NB4 (cell line): Measurements from ENCODE around the gene BCAT1.
"Not testable (repeated sequence)": the region's sequence is repeated elsewhere in the genome, so short reads cannot be mapped to it uniquely, and the experiment has no call there.

Source experiments
- DNase-seq: peaks from one replicate; pipeline ENCODE4 v3.0.0; 2010; ENCODE audit warnings: low read depth
- H3K4me3 ChIP-seq: one replicate; pipeline ENCODE4 v1.5.1; 2011; ENCODE audit warnings: mild to moderate bottlenecking, low read depth, low read length, moderate library complexity
- MYC ChIP-seq: IDR thresholded peaks from 2 replicates; pipeline ENCODE4 v1.6.1; 2011; ENCODE audit warnings: low read depth, low read length
- POLR2A ChIP-seq: IDR thresholded peaks from 2 replicates; pipeline ENCODE4 v1.6.1; 2011; ENCODE audit warnings: mild to moderate bottlenecking; ENCODE audit not compliant: insufficient read length; ENCODE audit errors: extremely low read depth
- TF ChIP-seq, protein P1 (sequence below): IDR thresholded peaks from 2 replicates; pipeline ENCODE4 v1.6.1; 2011; ENCODE audit warnings: low read depth, low read length
- TF ChIP-seq, protein P2 (sequence below): IDR thresholded peaks from one replicate; pipeline ENCODE4 v1.5.1; 2012; ENCODE audit warnings: low read depth, low read length

BCAT1 gene

GRCh38 chr12:24815114-24815423 lies 133.8 kb downstream of the BCAT1 start:
- no peak overlapping the region for H3K4me3 ChIP-seq
- no peak for DNase-seq
- TF ChIP-seq, protein P1, sequence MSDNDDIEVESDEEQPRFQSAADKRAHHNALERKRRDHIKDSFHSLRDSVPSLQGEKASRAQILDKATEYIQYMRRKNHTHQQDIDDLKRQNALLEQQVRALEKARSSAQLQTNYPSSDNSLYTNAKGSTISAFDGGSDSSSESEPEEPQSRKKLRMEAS: no peak
- no peak for TF ChIP-seq MYC
- TF ChIP-seq, protein P2, sequence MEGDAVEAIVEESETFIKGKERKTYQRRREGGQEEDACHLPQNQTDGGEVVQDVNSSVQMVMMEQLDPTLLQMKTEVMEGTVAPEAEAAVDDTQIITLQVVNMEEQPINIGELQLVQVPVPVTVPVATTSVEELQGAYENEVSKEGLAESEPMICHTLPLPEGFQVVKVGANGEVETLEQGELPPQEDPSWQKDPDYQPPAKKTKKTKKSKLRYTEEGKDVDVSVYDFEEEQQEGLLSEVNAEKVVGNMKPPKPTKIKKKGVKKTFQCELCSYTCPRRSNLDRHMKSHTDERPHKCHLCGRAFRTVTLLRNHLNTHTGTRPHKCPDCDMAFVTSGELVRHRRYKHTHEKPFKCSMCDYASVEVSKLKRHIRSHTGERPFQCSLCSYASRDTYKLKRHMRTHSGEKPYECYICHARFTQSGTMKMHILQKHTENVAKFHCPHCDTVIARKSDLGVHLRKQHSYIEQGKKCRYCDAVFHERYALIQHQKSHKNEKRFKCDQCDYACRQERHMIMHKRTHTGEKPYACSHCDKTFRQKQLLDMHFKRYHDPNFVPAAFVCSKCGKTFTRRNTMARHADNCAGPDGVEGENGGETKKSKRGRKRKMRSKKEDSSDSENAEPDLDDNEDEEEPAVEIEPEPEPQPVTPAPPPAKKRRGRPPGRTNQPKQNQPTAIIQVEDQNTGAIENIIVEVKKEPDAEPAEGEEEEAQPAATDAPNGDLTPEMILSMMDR: no peak
- no peak for TF ChIP-seq POLR2A

GRCh38 chr12:24814379-24815113 lies 134.4 kb downstream of the BCAT1 start:
- DNase-seq: peak; percentile 73
- no peak overlapping the region for H3K4me3 ChIP-seq
- TF ChIP-seq, protein P1: no peak
- TF ChIP-seq MYC (no peak), POLR2A (no peak)
- TF ChIP-seq, protein P2: no peak

DNA sequence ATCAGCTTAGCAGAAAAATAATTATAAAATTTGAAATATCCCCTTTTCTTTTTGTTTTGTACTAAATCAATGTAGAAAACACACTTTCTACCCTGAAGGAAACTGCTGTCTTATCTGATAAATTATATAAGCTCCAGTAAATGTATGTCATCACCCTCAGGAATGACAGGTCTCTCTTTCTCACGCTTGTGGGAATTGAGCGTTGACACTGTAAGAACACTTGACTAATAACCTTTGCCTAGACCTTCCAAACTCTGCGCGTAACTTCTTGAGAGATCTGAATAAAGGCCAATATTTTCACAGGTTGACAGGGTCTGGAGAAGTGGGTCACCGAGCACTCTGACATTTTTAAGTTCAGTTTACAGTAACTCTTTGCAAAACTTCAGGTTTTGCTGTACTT lies 138.5 kb downstream of the BCAT1 start:
- H3K4me3 ChIP-seq: no peak overlapping the region
- no peak for DNase-seq
- TF ChIP-seq POLR2A: no peak
- TF ChIP-seq, protein P1: no peak
- TF ChIP-seq, protein P2: no peak

DNA sequence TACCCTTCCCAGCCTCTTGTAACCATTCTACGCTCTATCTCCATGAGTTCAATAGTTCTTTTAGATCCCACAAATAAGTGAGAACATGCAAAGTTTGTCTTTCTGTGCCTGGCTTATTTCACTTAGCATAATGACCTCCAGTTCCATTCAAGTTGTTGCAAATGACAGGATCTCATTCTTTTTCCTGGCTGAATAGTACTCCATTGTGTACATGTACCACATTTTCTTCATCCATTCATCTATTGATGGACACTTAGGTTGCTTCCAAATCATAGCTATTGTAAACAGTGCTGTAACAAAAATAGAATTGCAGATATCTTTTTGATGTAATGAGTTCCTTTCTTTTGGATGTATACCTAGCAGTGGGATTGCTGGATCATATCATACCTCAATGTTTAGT lies 139.6 kb downstream of the BCAT1 start:
- not testable (repeated sequence) for H3K4me3 ChIP-seq, DNase-seq

- H3K4me3 ChIP-seq: no peak overlapping the region
- TF ChIP-seq POLR2A: no peak
- TF ChIP-seq, protein P2: no peak
- TF ChIP-seq, protein P1: no peak
- no peak for TF ChIP-seq MYC
- DNase-seq: no peak
These were observed 140.2 kb downstream of the BCAT1 start for GRCh38 chr12:24808651-24809050.

- DNase-seq: no peak
- no peak for TF ChIP-seq POLR2A
- TF ChIP-seq, protein P1: no peak
- no peak overlapping the region for H3K4me3 ChIP-seq
These were observed 142.5 kb downstream of the BCAT1 start for GRCh38 chr12:24806386-24806785.
